Keratinocyte (primary cell): ENCODE measurements around the gene CCDC38.

Experiments
- EZH2 ChIP-seq: IDR thresholded peaks from one replicate; pipeline ENCODE4 v1.6.1; 2012; ENCODE audit warnings: inconsistent platforms, mild to moderate bottlenecking, low read length, moderate library complexity
- TF ChIP-seq, protein P1 (sequence below), 3 experiments: IDR thresholded peaks in 1 of 3; conservative IDR thresholded peaks in 1 of 3; optimal IDR thresholded peaks in 1 of 3; 2 replicates in 2 of 3; 3 replicates in 1 of 3; pipeline versions ENCODE3 to v1.5.1; 2011; ENCODE audit warnings: low read length in 3 of 3, mild to moderate bottlenecking in 3 of 3, moderate library complexity in 2 of 3, control low read depth in 1 of 3, inconsistent platforms in 1 of 3; ENCODE audit not compliant: insufficient read depth in 2 of 3; ENCODE audit errors: extremely low read depth in 1 of 3

DNA sequence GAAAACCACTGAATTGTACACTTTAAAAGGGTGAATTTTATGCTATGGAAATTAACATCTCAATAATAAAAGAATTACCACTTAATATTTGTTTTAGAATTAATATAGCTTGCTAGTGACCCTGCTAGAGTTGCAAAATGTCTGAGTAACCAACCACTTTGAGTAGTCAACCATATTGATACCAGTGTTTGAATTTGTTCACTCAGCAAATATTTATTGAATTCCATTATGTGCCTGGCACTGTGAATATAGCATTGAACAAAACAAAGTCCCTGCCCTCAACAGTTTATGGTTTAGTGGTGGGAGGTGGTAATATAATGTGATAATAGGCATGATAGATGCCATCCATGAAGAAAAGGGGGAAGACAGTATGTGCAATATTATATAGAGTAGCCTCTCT lies 79.1 kb downstream of the CCDC38 start:
- TF ChIP-seq, protein P1, sequence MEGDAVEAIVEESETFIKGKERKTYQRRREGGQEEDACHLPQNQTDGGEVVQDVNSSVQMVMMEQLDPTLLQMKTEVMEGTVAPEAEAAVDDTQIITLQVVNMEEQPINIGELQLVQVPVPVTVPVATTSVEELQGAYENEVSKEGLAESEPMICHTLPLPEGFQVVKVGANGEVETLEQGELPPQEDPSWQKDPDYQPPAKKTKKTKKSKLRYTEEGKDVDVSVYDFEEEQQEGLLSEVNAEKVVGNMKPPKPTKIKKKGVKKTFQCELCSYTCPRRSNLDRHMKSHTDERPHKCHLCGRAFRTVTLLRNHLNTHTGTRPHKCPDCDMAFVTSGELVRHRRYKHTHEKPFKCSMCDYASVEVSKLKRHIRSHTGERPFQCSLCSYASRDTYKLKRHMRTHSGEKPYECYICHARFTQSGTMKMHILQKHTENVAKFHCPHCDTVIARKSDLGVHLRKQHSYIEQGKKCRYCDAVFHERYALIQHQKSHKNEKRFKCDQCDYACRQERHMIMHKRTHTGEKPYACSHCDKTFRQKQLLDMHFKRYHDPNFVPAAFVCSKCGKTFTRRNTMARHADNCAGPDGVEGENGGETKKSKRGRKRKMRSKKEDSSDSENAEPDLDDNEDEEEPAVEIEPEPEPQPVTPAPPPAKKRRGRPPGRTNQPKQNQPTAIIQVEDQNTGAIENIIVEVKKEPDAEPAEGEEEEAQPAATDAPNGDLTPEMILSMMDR (optimal IDR thresholded peaks at IDR 0.05 in 1 of 3, IDR thresholded peaks at IDR 0.05 in 1 of 3, conservative IDR thresholded peaks at IDR 0.05 in 1 of 3; ENCODE audit: extremely low read depth in 1 of 3, insufficient read depth in 2 of 3, low read length in 3 of 3), result no peak
- no peak for TF ChIP-seq EZH2
